Spleen (tissue), 11 donors: ENCODE measurements around the gene KCNJ14. TPM values are rescaled to one million over a fixed set of nuclear protein-coding genes. Genes with fewer than 3 reads are reported as not detected.

Experiments
- DNase-seq: peaks from one replicate; pipeline ENCODE4 v3.0.0-alpha.2; 2020
- H3K27ac ChIP-seq, 8 donors: fragments of 200-600 bp; sonication (generic) in 7 of 8; 1 replicate in 4 of 8; 2 replicates in 4 of 8; pipeline versions ENCODE4 v1.5.0 to v1.8.0; 2016 to 2021; ENCODE audit warnings: inconsistent platforms in 4 of 8, mild to moderate bottlenecking in 4 of 8, moderate library complexity in 1 of 8
- H3K27me3 ChIP-seq, 7 donors: fragments of 200-600 bp; sonication (generic) in 6 of 7; replicated peaks in 1 of 7; 1 replicate in 4 of 7; 2 replicates in 3 of 7; pipeline versions ENCODE4 v1.5.0 to v1.8.0; 2016 to 2021; ENCODE audit warnings: inconsistent platforms in 3 of 7, mild to moderate bottlenecking in 1 of 7
- H3K36me3 ChIP-seq, 6 donors: fragments of 200-600 bp; sonication (generic) in 5 of 6; 1 replicate in 4 of 6; 2 replicates in 2 of 6; pipeline versions ENCODE4 v1.5.0 to v1.8.0; 2016 to 2021; ENCODE audit warnings: inconsistent platforms in 2 of 6
- H3K4me1 ChIP-seq, 6 donors: fragments of 200-600 bp; sonication (generic) in 5 of 6; 1 replicate in 3 of 6; 2 replicates in 3 of 6; pipeline versions ENCODE4 v1.5.0 to v1.8.0; 2016 to 2021; ENCODE audit warnings: inconsistent platforms in 3 of 6
- H3K4me3 ChIP-seq, 8 donors: fragments of 200-600 bp; sonication (generic) in 7 of 8; 1 replicate in 4 of 8; 2 replicates in 4 of 8; pipeline versions ENCODE4 v1.5.0 to v1.8.0; 2016 to 2021; ENCODE audit warnings: inconsistent platforms in 4 of 8, mild to moderate bottlenecking in 4 of 8, moderate library complexity in 2 of 8
- H3K9me3 ChIP-seq, 8 donors: fragments of 200-600 bp; sonication (generic) in 7 of 8; 1 replicate in 4 of 8; 2 replicates in 4 of 8; pipeline versions ENCODE4 v1.5.0 to v1.8.0; 2016 to 2021; ENCODE audit warnings: inconsistent platforms in 4 of 8
- CTCF ChIP-seq, 11 experiments: fragments of 200-600 bp in 7 of 11; fragments of 450-650 bp in 4 of 11; sonication (generic) in 4 of 11; IDR thresholded peaks in 8 of 11; conservative IDR thresholded peaks in 3 of 11; 1 replicate in 7 of 11; 2 replicates in 4 of 11; pipeline versions ENCODE4 v1.4.0 to v1.8.0; 2016 to 2021; ENCODE audit warnings: antibody characterized with exemption in 11 of 11, inconsistent platforms in 4 of 11, mild to moderate bottlenecking in 1 of 11
- POLR2A ChIP-seq, 3 donors: fragments of 450-650 bp; IDR thresholded peaks; one replicate each; pipeline ENCODE4 v1.5.1; 2017; ENCODE audit warnings: antibody characterized with exemption in 3 of 3, mild to moderate bottlenecking in 1 of 3
- POLR2AphosphoS5 ChIP-seq, 3 donors: sonication (generic); formaldehyde crosslinking; IDR thresholded peaks; one replicate each; pipeline ENCODE4 v1.5.1; 2017; ENCODE audit warnings: antibody characterized with exemption in 3 of 3
- WGBS, 5 donors: extraction: QIAGEN DNeasy Blood & Tissue Kit in 3 of 5; methylation state at CpG; one replicate each; pipeline versions ENCODE4 v1.1.5 to v1.1.7; 2013 to 2018; 5-methylcytosine and 5-hydroxymethylcytosine counted together
- intact Hi-C: fragments of 100-400 bp; cut with DNase I; formaldehyde crosslinking; loops from one replicate; pipeline ENCODE4 v1.15.0; 2023; ENCODE audit warnings: low total_unique reads
- polyA plus RNA-seq, 3 donors: library from polyadenylated mRNA; stranded (reverse); fragments of 200-250 nt; gene quantifications; one replicate each; pipeline ENCODE4 v1.2.1, GENCODE V29; 2013
- total RNA-seq, 7 donors: library from RNA; depleted of rRNA in 3 of 7; stranded (reverse); fragments of >200 nt in 3 of 7; fragmentation: NEBNext Ultra II Directional in 4 of 7; extraction: Animal tissue kit (Norgen Biotek cat#: 25700) in 4 of 7; gene quantifications; one replicate each; pipeline versions ENCODE4 v1.1.0 to v1.2.1, GENCODE V29; 2016 to 2021
- donor health status: healthy with polysubstance abuse.
- donor health status: DM: no; HTN: no; CAD: no; lungs with moderate emphysema.
- donor health status: DM: no; HTN: no; CAD: no.
- donor health status: Bipolar disorder and iron deficiency.
- donor health status: healthy.
- donor health status: DM: no; HTN: no; CAD: no.
- donor health status: DM: yes; HTN: yes; CAD: no.

The KCNJ14 gene
- total and polyA plus RNA-seq, 10 donors = 0.26 to 1.4 (median 0.74) TPM

GRCh38 chr19:48506138-48506733 is 50.9 kb downstream of the KCNJ14 start:
- no peaks in the 10 kb centered on the region for H3K36me3 ChIP-seq
- intact Hi-C loops = loop anchor here (10.0 kb wide), 1 partner anchor 79 kb away; no protein-coding TSS in a partner anchor
- 88 to 98% (median 93%) methylated on average over 5 of the region's 5 CpGs for WGBS, 5 donors
- no peak for TF ChIP-seq POLR2AphosphoS5 (IDR thresholded peaks at IDR 0.05)
- TF ChIP-seq CTCF (IDR thresholded peaks at IDR 0.05 in 8 of 11, conservative IDR thresholded peaks at IDR 0.05 in 3 of 11) = peak in 10 of 11 experiments; percentile 10 to 46 (median 29)
- H3K27me3 ChIP-seq = peaks cover 0 to 37% (median 15%) of the 10 kb centered on the region in 7 donors
- H3K27ac ChIP-seq = no peak overlapping the region
- DNase-seq = no peak
- H3K9me3 ChIP-seq = no peaks in the 10 kb centered on the region
- no peak overlapping the region for H3K4me3 ChIP-seq
- peaks cover 7 to 27% (median 12%) of the 10 kb centered on the region in 6 donors for H3K4me1 ChIP-seq

GRCh38 chr19:48507911-48508439 is 52.6 kb downstream of the KCNJ14 start:
- H3K9me3 ChIP-seq = no peaks in the 10 kb centered on the region
- WGBS, 5 donors = 80 to 90% (median 82%) methylated on average over 7 of the region's 7 CpGs
- intact Hi-C loops = loop anchor here (10.0 kb wide), 1 partner anchor 77 kb away; no protein-coding TSS in a partner anchor
- H3K27me3 ChIP-seq = peaks cover 0 to 39% (median 24%) of the 10 kb centered on the region in 7 donors
- H3K36me3 ChIP-seq = no peaks in the 10 kb centered on the region
- no peak for TF ChIP-seq POLR2AphosphoS5 (IDR thresholded peaks at IDR 0.05)
- no peak for TF ChIP-seq CTCF (IDR thresholded peaks at IDR 0.05 in 8 of 11, conservative IDR thresholded peaks at IDR 0.05 in 3 of 11)
- no peak for TF ChIP-seq POLR2A (IDR thresholded peaks at IDR 0.05)
- H3K4me1 ChIP-seq = peaks cover 5 to 30% (median 26%) of the 10 kb centered on the region in 6 donors
- H3K4me3 ChIP-seq = no peak overlapping the region
- H3K27ac ChIP-seq = no peak overlapping the region
- no peak for DNase-seq

- WGBS, 5 donors = 83 to 91% (median 87%) methylated on average over 30 to 32 of the region's 32 CpGs
- no peak overlapping the region for H3K4me3 ChIP-seq
- DNase-seq = no peak
- intact Hi-C loops = loop anchor here (10.0 kb wide), 1 partner anchor 76 kb away; no protein-coding TSS in a partner anchor
- H3K9me3 ChIP-seq = no peaks in the 10 kb centered on the region
- H3K27me3 ChIP-seq = peaks cover 0 to 48% (median 32%) of the 10 kb centered on the region in 7 donors
- H3K27ac ChIP-seq = no peak overlapping the region
- no peaks in the 10 kb centered on the region for H3K36me3 ChIP-seq
- peaks cover 5 to 38% (median 35%) of the 10 kb centered on the region in 6 donors for H3K4me1 ChIP-seq
- TF ChIP-seq POLR2A (IDR thresholded peaks at IDR 0.05) = no peak
- no peak for TF ChIP-seq CTCF (IDR thresholded peaks at IDR 0.05 in 8 of 11, conservative IDR thresholded peaks at IDR 0.05 in 3 of 11)
- no peak for TF ChIP-seq POLR2AphosphoS5 (IDR thresholded peaks at IDR 0.05)
Observed at GRCh38 chr19:48508729-48509411, 53.5 kb downstream of the KCNJ14 start.
